Neuron (in vitro differentiated cells): Measurements from ENCODE around the gene EPB41.

ENCODE experiments used
- H2AFZ ChIP-seq: one replicate; pipeline ENCODE4 v1.6.1; 2013; ENCODE audit warnings: low read depth, mild to moderate bottlenecking, inconsistent platforms, low read length, moderate library complexity
- H3K27me3 ChIP-seq: one replicate; pipeline ENCODE4 v1.6.1; 2013; ENCODE audit warnings: low read length; ENCODE audit not compliant: insufficient read depth
- H3K36me3 ChIP-seq: one replicate; pipeline ENCODE4 v1.6.1; 2013; ENCODE audit warnings: low read length; ENCODE audit not compliant: insufficient read depth
- H3K4me1 ChIP-seq: one replicate; pipeline ENCODE4 v1.6.1; 2013; ENCODE audit warnings: low read length; ENCODE audit not compliant: insufficient read depth
- H3K4me3 ChIP-seq: 2 replicates; pipeline ENCODE4 v1.5.1; 2013; ENCODE audit warnings: mild to moderate bottlenecking, low read length, moderate library complexity
- H3K9me3 ChIP-seq: one replicate; pipeline ENCODE4 v1.6.1; 2013; ENCODE audit warnings: low read length

Gene EPB41

GRCh38 chr1:28982198-28982597 is 67.8 kb downstream of the EPB41 start:
- Histone ChIP-seq H3K27me3 (no peaks in the 10 kb centered on the region), H3K4me3 (no peak overlapping the region), H3K36me3 (no peaks in the 10 kb centered on the region), H3K9me3 (peaks cover 6% of the 10 kb centered on the region), H3K4me1 (peaks cover 7% of the 10 kb centered on the region), H2AFZ (no peak overlapping the region)

GRCh38 chr1:28983091-28983490 is 68.7 kb downstream of the EPB41 start:
- Histone ChIP-seq H3K4me1 (peaks cover 7% of the 10 kb centered on the region), H3K9me3 (peaks cover 6% of the 10 kb centered on the region), H3K4me3 (no peak overlapping the region)

GRCh38 chr1:28983509-28984310 is 69.3 kb downstream of the EPB41 start:
- Histone ChIP-seq H3K4me1 (peaks cover 7% of the 10 kb centered on the region), H3K4me3 (no peak overlapping the region), H3K27me3 (no peaks in the 10 kb centered on the region), H3K9me3 (peaks cover 6% of the 10 kb centered on the region), H3K36me3 (peaks cover 4% of the 10 kb centered on the region), H2AFZ (no peak overlapping the region)

More at GRCh38 chr1:28983091-28983490, 68.7 kb downstream of the EPB41 start:
- H2AFZ ChIP-seq = no peak overlapping the region
- H3K27me3 ChIP-seq = no peaks in the 10 kb centered on the region
- H3K36me3 ChIP-seq = peaks cover 2% of the 10 kb centered on the region

- Histone ChIP-seq H2AFZ (no peak overlapping the region), H3K4me1 (peaks cover 7% of the 10 kb centered on the region), H3K36me3 (peaks cover 9% of the 10 kb centered on the region), H3K27me3 (no peaks in the 10 kb centered on the region), H3K9me3 (peaks cover 6% of the 10 kb centered on the region), H3K4me3 (no peak overlapping the region)
These were observed 69.9 kb downstream of the EPB41 start for GRCh38 chr1:28984311-28984684.

GRCh38 chr1:28985427-28985826 is 71.1 kb downstream of the EPB41 start:
- H3K4me1 ChIP-seq = peaks cover 7% of the 10 kb centered on the region
- no peaks in the 10 kb centered on the region for H3K27me3 ChIP-seq
- H3K4me3 ChIP-seq = no peak overlapping the region
- H2AFZ ChIP-seq = no peak overlapping the region
- H3K9me3 ChIP-seq = peaks cover 6% of the 10 kb centered on the region
- peaks cover 9% of the 10 kb centered on the region for H3K36me3 ChIP-seq

GRCh38 chr1:28986306-28986910 is 72.0 kb downstream of the EPB41 start:
- no peak overlapping the region for H2AFZ ChIP-seq
- H3K27me3 ChIP-seq = no peaks in the 10 kb centered on the region
- H3K36me3 ChIP-seq = peaks cover 10% of the 10 kb centered on the region
- H3K9me3 ChIP-seq = peaks cover 6% of the 10 kb centered on the region
- H3K4me1 ChIP-seq = peaks cover 7% of the 10 kb centered on the region
- no peak overlapping the region for H3K4me3 ChIP-seq

- Histone ChIP-seq H3K9me3 (no peaks in the 10 kb centered on the region), H3K27me3 (no peaks in the 10 kb centered on the region), H3K4me1 (no peaks in the 10 kb centered on the region), H2AFZ (no peak overlapping the region), H3K4me3 (no peak overlapping the region), H3K36me3 (peaks cover 22% of the 10 kb centered on the region)
These were observed 88.4 kb downstream of the EPB41 start for GRCh38 chr1:29002792-29003191.

GRCh38 chr1:29004288-29004687 is 89.9 kb downstream of the EPB41 start:
- H3K9me3 ChIP-seq = no peaks in the 10 kb centered on the region
- no peak overlapping the region for H2AFZ ChIP-seq
- H3K36me3 ChIP-seq = peaks cover 24% of the 10 kb centered on the region
- no peaks in the 10 kb centered on the region for H3K27me3 ChIP-seq
- no peak overlapping the region for H3K4me3 ChIP-seq
- H3K4me1 ChIP-seq = no peaks in the 10 kb centered on the region

- Histone ChIP-seq H3K9me3 (no peaks in the 10 kb centered on the region), H3K4me1 (no peaks in the 10 kb centered on the region)
These were observed 90.4 kb downstream of the EPB41 start for GRCh38 chr1:29004798-29005197.

GRCh38 chr1:29011775-29012174 is 97.4 kb downstream of the EPB41 start:
- Histone ChIP-seq H3K4me3 (no peak overlapping the region), H3K4me1 (no peaks in the 10 kb centered on the region), H3K27me3 (no peaks in the 10 kb centered on the region), H3K36me3 (peaks cover 13% of the 10 kb centered on the region), H2AFZ (no peak overlapping the region), H3K9me3 (no peaks in the 10 kb centered on the region)

More at GRCh38 chr1:29004798-29005197, 90.4 kb downstream of the EPB41 start:
- no peak overlapping the region for H2AFZ ChIP-seq
- H3K4me3 ChIP-seq = no peak overlapping the region
- no peaks in the 10 kb centered on the region for H3K27me3 ChIP-seq
- peaks cover 25% of the 10 kb centered on the region for H3K36me3 ChIP-seq

GRCh38 chr1:29017235-29017634 is 102.9 kb downstream of the EPB41 start:
- Histone ChIP-seq H3K27me3 (no peaks in the 10 kb centered on the region), H3K4me3 (no peak overlapping the region), H2AFZ (no peak overlapping the region), H3K9me3 (no peaks in the 10 kb centered on the region), H3K4me1 (no peaks in the 10 kb centered on the region), H3K36me3 (peaks cover 29% of the 10 kb centered on the region)

- peaks cover 29% of the 10 kb centered on the region for H3K36me3 ChIP-seq
- H3K9me3 ChIP-seq = no peaks in the 10 kb centered on the region
- no peak overlapping the region for H3K4me3 ChIP-seq
- no peak overlapping the region for H2AFZ ChIP-seq
- no peaks in the 10 kb centered on the region for H3K4me1 ChIP-seq
- H3K27me3 ChIP-seq = no peaks in the 10 kb centered on the region
These were observed 103.8 kb downstream of the EPB41 start for GRCh38 chr1:29017975-29018712.

- Histone ChIP-seq H2AFZ (no peak overlapping the region), H3K36me3 (peaks cover 20% of the 10 kb centered on the region), H3K4me1 (no peaks in the 10 kb centered on the region), H3K27me3 (no peaks in the 10 kb centered on the region), H3K9me3 (no peaks in the 10 kb centered on the region), H3K4me3 (no peak overlapping the region)
These were observed 108.3 kb downstream of the EPB41 start for GRCh38 chr1:29022620-29023019.
